MCF 10A (cell line): ENCODE measurements around the gene PIBF1. TPM values are rescaled to one million over a fixed set of nuclear protein-coding genes. Genes with fewer than 3 reads are reported as not detected.

ENCODE experiments used
- BruUV-seq: library from RNA; stranded (reverse); fragments of 400-500 nt; replicated peaks from 2 replicates; lab custom pipeline; 2021; lab: Mats Ljungman, UMichigan
- CTCF ChIA-PET: fragments of 300-600 bp; sonication (Branson Sonifier 250); formaldehyde crosslinking; extraction: SDS; loops from one replicate; lab custom pipeline; 2021; ENCODE audit warnings: antibody characterized with exemption, inconsistent platforms; lab: Yijun Ruan, JAX
- POLR2A ChIA-PET: fragments of 300-600, 350-650 bp; sonication (Branson Sonifier 250); formaldehyde crosslinking; extraction: SDS; loops from one replicate; lab custom pipeline; 2020; ENCODE audit warnings: antibody characterized with exemption, inconsistent platforms; lab: Yijun Ruan, JAX
- DNase-seq: peaks from one replicate; pipeline ENCODE4 v3.0.0-alpha.2; 2018; ENCODE audit not compliant: unreplicated experiment
- H3K27ac Mint-ChIP-seq: one replicate; pipeline ENCODE4 v1.8.0; 2022; ENCODE audit warnings: mild to moderate bottlenecking, low read depth, mixed read lengths; ENCODE audit not compliant: unreplicated experiment
- H3K27me3 Mint-ChIP-seq: one replicate; pipeline ENCODE4 v1.8.0; 2022; ENCODE audit warnings: mixed read lengths; ENCODE audit not compliant: insufficient read depth, unreplicated experiment
- H3K36me3 Mint-ChIP-seq: one replicate; pipeline ENCODE4 v1.8.0; 2022; ENCODE audit warnings: mild to moderate bottlenecking, moderate library complexity, mixed read lengths; ENCODE audit not compliant: insufficient read depth, unreplicated experiment
- H3K4me1 Mint-ChIP-seq: one replicate; pipeline ENCODE4 v1.8.0; 2022; ENCODE audit warnings: mixed read lengths; ENCODE audit not compliant: insufficient read depth, unreplicated experiment
- H3K4me3 Mint-ChIP-seq: one replicate; pipeline ENCODE4 v1.8.0; 2022; ENCODE audit warnings: mild to moderate bottlenecking, moderate library complexity, mixed read lengths; ENCODE audit not compliant: unreplicated experiment
- H3K9me3 Mint-ChIP-seq: one replicate; pipeline ENCODE4 v1.8.0; 2022; ENCODE audit warnings: mixed read lengths; ENCODE audit not compliant: unreplicated experiment
- intact Hi-C: fragments of 100-400 bp; cut with micrococcal nuclease; formaldehyde crosslinking; loops from 2 replicates; pipeline ENCODE4 v1.14.1; 2022
- total RNA-seq: library from RNA; stranded (reverse); gene quantifications from 2 replicates; pipeline ENCODE4 v1.2.3, GENCODE V29; 2022
- TF ChIP-seq, protein P1 (sequence below): fragments of 200-600 bp; IDR thresholded peaks from one replicate; pipeline ENCODE4 v1.8.0; 2022; ENCODE audit warnings: antibody characterized with exemption, mild to moderate bottlenecking; ENCODE audit not compliant: unreplicated experiment

Gene PIBF1
- total RNA-seq, 1 experiment from 2014 or later = 30.4 TPM

DNA sequence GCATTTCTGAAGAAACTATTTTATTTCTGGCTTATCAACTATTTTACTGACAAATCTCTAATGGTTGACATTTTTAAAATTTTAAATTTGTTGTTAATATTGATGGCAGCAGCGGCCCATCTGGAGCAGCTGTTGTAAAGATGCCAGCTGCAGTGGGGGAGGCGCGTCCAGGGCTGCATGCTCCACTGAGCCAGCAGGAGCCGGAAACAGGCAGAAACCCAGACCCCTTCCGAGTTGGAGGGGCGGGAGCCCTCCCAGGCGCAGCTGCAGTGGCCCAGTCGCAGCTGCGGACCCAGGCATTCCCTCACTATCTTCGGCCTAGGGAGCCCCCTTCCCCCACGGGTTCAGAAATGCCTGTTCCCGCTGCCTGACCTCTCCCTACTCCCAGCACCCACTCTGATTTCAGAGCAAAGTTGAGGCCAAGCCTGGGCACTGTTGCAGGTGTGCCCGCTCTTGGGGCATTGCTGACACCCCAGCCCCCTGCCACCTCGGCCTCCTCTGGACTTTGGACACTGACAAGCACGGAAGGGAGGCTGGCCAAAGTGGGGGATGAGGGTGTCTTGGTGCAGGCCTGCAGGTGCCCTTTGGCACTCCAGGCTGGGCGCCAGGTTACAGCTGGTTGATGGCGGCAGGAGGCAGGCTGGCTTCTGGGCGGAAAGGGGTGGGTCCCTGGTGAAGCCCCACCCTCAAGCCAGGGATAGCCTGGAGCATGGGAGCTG is 69.2 kb downstream of the PIBF1 start:
- no peak for DNase-seq
- Mint-ChIP-seq H3K9me3 (no peaks in the 10 kb centered on the region), H3K27ac (no peak overlapping the region), H3K4me3 (no peak overlapping the region), H3K27me3 (no peaks in the 10 kb centered on the region), H3K36me3 (peaks cover 30% of the 10 kb centered on the region), H3K4me1 (peaks cover 8% of the 10 kb centered on the region)
- ChIA-PET CTCF (interaction anchor here (1.7 to 2.0 kb wide), 2 partner anchors 11 kb away, joined by 7 to 12 read pairs; no protein-coding TSS in a partner anchor), POLR2A (interaction anchor here (0.6 to 1.4 kb wide), 3 partner anchors 204 to 572 kb away, joined by 3 to 4 read pairs (median 4); no protein-coding TSS in a partner anchor)
- no TSS peak for BruUV-seq
- intact Hi-C loops = no loop called here
- TF ChIP-seq, protein P1, sequence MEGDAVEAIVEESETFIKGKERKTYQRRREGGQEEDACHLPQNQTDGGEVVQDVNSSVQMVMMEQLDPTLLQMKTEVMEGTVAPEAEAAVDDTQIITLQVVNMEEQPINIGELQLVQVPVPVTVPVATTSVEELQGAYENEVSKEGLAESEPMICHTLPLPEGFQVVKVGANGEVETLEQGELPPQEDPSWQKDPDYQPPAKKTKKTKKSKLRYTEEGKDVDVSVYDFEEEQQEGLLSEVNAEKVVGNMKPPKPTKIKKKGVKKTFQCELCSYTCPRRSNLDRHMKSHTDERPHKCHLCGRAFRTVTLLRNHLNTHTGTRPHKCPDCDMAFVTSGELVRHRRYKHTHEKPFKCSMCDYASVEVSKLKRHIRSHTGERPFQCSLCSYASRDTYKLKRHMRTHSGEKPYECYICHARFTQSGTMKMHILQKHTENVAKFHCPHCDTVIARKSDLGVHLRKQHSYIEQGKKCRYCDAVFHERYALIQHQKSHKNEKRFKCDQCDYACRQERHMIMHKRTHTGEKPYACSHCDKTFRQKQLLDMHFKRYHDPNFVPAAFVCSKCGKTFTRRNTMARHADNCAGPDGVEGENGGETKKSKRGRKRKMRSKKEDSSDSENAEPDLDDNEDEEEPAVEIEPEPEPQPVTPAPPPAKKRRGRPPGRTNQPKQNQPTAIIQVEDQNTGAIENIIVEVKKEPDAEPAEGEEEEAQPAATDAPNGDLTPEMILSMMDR = no peak

DNA sequence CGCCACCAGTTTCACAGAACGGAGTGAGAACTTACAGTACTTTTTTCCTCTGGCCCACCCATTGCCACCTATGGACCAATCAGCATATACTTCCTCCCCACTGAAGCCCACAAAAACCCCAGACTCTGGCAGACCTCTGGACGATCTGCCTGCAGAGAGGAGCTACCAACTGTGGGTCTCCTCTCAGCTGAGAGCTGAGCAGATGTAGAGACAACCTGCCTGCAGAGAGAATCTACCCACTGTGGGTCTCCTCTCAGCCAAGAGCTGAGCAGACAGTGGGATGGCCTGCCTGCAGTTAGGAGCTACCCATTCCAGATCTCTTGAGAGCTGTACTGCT is 69.7 kb downstream of the PIBF1 start:
- H3K9me3 Mint-ChIP-seq = no peaks in the 10 kb centered on the region
- DNase-seq = no peak
- H3K4me1 Mint-ChIP-seq = peaks cover 8% of the 10 kb centered on the region
- H3K4me3 Mint-ChIP-seq = no peak overlapping the region
- TF ChIP-seq, protein P1 = no peak
- BruUV-seq = no TSS peak
- peaks cover 28% of the 10 kb centered on the region for H3K36me3 Mint-ChIP-seq
- intact Hi-C loops = no loop called here
- ChIA-PET POLR2A (interaction anchor here (0.6 kb wide), 1 partner anchor 611 kb away, joined by 3 read pairs; no protein-coding TSS in a partner anchor), CTCF (interaction anchor here (2.0 kb wide), 1 partner anchor 12 kb away, joined by 12 read pairs; no protein-coding TSS in a partner anchor)
- H3K27me3 Mint-ChIP-seq = no peaks in the 10 kb centered on the region
- no peak overlapping the region for H3K27ac Mint-ChIP-seq

DNA sequence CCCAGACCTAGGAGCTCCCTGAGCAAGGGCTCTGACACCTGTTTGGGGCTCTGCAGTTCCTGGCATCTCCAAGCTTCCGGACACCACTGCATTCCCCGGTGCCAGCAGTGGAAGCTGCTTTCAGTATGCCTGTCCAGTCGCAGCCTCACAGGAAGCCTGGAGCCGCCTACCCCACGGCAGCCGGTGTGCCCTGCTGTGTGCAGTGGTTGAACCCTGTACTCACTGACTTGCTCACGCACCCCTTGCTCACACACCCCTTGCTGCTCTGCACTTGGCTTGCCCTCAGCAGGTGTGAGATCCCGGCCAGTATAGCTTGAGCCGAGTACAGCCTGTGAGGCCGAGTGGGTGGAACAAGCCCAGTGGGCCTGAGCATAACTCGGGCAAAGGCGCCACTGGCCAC is 70.3 kb downstream of the PIBF1 start:
- no peak overlapping the region for H3K4me3 Mint-ChIP-seq
- ChIA-PET POLR2A (interaction anchor here (0.6 kb wide), 1 partner anchor 610 kb away, joined by 3 read pairs; no protein-coding TSS in a partner anchor), CTCF (interaction anchor here (0.6 to 2.0 kb wide), 2 partner anchors 12 to 810 kb away, joined by 3 to 12 read pairs; no protein-coding TSS in a partner anchor)
- no peaks in the 10 kb centered on the region for H3K27me3 Mint-ChIP-seq
- no peak overlapping the region for H3K27ac Mint-ChIP-seq
- no peak for DNase-seq
- no TSS peak for BruUV-seq
- TF ChIP-seq, protein P1 = no peak
- peaks cover 23% of the 10 kb centered on the region for H3K36me3 Mint-ChIP-seq
- intact Hi-C loops = no loop called here
- H3K9me3 Mint-ChIP-seq = no peaks in the 10 kb centered on the region
- peaks cover 8% of the 10 kb centered on the region for H3K4me1 Mint-ChIP-seq

DNA sequence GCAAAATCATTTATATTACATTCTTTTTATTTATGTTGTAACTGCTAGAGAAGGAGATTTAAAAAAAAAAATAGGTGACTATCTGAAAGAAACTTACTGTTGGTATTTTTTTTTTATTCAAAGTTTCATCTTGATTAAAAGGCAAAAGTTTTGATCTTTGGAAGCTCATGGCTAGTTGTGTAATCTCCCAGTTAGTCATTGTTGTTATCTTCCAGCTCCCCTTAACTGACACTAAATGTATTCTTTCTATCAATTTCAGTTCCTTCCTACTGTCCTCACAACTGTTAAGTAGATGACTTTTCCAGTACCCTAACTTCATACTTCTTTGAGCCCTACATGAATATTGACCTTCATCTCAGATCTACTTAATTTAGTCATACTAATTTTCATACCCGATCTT is 71.1 kb downstream of the PIBF1 start:
- intact Hi-C loops = no loop called here

More for the DNA sequence above, 71.1 kb downstream of the PIBF1 start:
- no peaks in the 10 kb centered on the region for H3K9me3 Mint-ChIP-seq
- CTCF ChIA-PET = interaction anchor here (0.5 to 2.0 kb wide), 3 partner anchors 13 to 809 kb away, joined by 3 to 12 read pairs (median 4); no protein-coding TSS in a partner anchor
- TF ChIP-seq, protein P1 = no peak
- H3K27ac Mint-ChIP-seq = no peak overlapping the region
- no peaks in the 10 kb centered on the region for H3K27me3 Mint-ChIP-seq
- H3K4me1 Mint-ChIP-seq = peaks cover 8% of the 10 kb centered on the region
- H3K4me3 Mint-ChIP-seq = no peak overlapping the region
- DNase-seq = no peak
- no TSS peak for BruUV-seq
- H3K36me3 Mint-ChIP-seq = peaks cover 15% of the 10 kb centered on the region
- POLR2A ChIA-PET = no interaction called here
